MV-4-11 (cell line): ENCODE measurements around the gene TMEM151B.
A peak's percentile ranks its signal among the peaks of the same experiment; 100 is the strongest.

Experiments used
- DNase-seq: peaks from one replicate; lab custom pipeline; 2025; lab: John Stamatoyannopoulos, UW

TMEM151B gene

DNA sequence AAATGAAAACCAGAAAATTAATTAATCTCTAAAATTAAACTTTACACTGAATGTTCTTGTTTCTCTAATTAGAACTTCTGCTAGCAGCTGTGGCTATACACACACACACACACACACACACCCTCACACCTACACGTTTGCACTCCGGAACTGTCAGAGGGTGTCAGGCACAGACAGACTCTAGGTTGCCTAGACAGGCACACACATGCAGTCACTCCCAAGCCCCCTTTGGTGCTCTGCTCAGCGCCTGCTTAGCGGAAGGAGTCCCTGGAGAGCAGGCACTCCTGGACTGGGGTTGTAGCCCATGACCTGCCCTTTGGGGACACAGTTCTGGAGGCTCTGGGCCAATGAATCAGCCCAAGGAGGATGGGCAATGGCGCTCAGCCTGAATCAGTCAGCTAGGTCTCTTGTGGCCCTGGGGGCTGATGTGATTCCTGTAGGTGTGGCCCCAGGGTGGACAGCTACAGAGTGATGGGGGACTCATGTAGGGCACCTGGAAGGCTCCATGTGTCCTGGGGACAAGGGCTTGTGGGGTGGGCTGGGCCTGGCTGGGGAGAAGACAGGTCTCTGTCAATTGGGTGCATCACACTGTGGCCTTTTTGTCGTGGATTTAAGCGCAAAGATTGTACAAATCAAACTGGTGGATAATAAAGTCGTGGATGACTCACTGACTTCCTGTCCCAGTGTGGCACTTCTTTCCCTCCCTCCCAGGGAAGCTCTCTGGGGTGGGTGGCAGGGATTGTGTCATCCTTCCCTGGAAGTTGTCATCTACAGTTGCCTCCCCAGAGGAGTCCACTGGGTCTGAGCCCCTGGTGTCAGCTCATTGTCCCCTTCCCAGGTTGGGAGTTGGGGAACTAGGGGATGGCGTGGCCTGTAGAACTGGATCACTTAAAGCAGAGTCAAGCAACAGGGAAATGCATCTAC lies 8.8 kb downstream of the TMEM151B start:
- no peak for DNase-seq

DNA sequence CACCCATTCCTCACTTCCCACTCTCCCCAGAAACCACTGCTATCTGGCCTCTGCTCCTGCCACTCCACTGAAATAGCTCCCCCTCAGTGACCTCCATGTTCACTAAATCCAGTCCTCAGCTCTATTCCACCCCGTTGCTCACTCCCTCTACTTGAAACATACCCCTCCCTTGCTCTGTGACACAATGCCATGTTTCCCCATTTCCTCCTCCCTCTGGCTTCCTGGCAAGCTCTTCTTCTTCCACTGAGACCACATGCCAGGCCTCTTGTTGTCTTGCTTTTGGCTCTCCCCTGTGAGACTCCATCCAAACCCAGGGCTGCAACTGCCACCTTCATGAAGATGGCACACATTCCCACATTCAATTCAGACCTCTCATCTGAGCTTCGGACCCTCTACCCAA lies 13.9 kb downstream of the TMEM151B start:
- peak; percentile 25 for DNase-seq

DNA sequence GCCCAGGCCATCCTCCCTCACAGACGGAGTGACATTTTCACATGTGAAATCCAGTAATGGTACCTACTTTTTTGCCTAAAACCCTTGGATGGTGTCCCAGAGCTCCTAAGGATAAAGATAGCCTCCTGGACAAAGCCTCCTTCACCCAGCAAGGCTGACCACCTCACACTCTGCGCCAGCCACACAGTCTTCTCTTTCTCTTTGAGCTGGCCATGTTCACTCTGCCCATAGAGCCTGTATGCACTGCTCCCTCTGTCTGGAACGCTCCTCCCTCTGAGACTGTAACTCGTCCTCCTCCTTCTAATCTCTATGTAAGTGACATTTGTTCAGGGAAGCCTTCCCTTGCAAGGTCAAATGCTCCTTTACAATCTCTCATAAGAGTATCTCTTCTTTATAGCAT lies 14.6 kb downstream of the TMEM151B start:
- no peak for DNase-seq

DNA sequence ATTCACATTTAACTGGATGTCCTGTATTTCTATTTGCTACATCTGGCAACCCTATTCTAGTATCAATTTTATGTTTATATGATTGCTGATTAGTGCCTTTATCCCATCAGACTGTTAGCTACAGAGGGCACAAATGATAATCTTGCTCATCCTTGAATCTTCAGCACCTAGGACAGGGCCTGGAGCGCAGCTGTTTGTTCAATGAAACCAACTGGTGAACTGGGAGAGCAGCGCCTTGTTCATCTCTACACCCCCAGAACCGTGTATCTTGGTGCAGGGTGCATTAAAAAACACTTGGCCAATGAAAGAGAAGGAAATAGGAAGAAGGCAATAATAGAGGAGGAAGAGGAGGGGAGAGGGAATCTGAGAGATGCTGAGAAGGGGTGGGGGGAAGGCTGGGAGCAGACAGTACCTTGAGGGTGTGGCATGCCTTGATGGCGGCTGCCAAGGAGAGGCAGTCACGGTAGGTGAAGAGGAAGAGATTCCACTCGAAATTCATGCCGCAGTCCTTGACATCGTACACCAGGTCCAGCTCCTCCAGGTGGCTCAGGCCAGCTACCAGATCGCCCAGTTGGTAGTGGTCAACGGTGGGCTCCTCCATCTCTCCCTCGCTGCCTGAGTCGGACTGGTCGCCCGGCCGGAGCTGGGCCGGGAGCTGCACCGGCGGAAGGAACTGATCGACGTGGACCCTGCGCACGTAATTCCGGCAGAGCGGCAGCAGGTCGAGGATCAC lies 15.5 kb downstream of the TMEM151B start:
- DNase-seq, result no peak

DNA sequence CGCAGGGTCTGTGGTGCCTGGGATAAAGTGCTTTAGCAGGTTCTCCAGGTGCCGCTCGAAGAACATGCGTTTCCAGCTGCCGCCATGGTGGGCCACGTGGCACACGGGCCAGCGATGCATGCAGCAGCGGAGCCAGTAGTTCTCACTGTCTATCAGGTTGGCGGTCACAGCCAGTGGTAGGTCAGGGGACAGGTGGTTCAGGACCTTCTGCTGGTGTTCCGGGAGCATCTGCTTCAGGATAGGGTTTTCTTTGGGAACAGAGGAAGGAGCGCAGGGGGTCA lies 16.0 kb downstream of the TMEM151B start:
- no peak for DNase-seq

DNA sequence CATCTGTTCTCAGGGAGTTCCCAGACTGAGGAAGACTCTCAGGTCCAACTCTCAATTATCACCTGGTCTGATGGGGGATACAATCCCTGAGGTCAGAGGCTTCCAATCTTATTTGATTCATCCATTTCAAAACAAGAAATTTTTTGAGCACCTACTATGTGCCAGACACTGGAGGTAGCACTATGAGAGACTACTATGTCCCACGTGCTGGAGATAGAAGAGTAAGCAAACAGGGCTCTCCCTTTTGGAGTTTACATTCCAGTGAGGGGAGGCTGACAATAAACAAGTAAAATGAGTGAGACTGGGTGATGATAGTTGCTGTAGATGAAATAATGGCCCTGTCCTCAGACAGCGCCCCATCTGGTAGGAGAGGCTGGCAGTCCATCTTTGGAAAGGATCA lies 16.5 kb downstream of the TMEM151B start:
- DNase-seq, result no peak

DNA sequence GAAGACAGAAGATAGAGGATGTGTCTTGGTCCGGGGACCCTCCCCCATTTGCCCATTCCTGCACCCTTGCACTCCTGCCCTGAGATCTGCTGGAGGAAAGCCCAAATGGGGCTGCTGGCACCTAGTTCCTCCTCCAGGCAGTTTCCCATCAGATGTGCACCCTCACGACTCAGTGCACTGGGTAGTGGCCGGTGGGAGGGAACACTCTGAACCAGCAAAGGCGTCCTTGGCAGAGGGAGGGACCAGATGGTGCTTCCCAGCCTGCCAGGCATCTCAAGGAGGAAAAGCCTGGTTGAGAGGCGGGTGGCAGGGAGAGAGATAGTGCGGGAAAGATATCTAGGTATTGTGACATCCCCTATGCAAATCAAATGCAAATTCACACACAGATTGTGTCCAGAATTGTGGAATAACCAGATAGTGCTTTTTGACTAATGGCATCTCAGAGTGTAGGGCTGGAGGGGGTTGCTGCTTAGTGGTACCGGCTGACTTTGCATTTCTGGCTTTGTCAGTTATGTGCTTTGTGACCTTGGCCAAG lies 19.5 kb downstream of the TMEM151B start:
- no peak for DNase-seq

DNA sequence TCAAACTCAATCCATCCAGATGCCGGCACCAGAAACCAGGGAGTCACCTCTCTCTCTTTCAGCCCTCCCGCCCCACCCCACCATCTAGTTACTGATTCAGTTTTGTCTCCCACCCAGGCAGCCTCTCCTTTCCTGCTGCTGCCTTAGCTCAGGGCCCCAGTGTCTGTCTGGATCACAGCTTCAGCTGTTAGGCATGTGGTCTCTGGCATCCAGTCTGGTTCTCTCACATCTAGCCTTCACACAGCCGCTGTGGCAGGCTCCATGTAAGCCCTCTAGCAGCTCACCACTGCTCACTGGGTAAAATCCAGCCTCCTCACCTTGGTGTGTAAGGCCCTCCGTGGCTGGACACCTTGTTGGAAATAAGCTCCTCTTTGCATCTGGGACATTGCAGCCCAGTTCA lies 21.6 kb downstream of the TMEM151B start:
- no peak for DNase-seq

DNA sequence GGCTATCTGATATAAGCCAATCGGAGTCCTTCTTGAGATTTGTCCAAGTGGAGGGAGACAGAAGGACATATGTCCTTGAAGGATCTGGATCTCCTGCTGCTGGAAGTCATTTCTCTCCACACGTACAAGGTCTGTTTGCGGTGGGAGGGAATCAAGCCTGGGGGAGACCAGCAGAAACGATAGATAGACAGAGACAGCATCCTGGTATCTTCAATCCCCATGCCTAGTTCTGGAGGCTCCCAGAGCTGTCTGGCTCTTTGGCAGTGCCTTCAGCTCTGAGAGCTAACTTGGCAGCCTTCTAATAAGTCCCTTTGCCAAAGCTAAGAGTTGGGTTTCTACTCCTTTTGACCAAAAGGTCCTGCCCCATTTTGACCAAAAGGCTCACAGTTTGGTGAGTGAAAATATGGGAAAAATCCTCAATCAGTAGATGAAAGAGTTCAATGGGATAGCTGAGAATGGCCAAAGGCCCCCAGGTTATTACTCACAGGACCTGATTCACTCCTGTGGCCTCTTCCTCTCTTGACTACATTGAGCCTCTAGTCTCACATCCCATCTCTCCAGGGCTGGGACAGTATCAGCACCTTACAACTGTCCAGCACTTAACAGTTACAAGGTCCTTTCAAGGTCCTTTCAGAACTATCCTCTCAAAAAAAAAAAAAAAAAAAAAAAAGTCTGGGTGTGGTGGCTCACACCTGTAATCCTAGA lies 22.6 kb downstream of the TMEM151B start:
- no peak for DNase-seq

DNA sequence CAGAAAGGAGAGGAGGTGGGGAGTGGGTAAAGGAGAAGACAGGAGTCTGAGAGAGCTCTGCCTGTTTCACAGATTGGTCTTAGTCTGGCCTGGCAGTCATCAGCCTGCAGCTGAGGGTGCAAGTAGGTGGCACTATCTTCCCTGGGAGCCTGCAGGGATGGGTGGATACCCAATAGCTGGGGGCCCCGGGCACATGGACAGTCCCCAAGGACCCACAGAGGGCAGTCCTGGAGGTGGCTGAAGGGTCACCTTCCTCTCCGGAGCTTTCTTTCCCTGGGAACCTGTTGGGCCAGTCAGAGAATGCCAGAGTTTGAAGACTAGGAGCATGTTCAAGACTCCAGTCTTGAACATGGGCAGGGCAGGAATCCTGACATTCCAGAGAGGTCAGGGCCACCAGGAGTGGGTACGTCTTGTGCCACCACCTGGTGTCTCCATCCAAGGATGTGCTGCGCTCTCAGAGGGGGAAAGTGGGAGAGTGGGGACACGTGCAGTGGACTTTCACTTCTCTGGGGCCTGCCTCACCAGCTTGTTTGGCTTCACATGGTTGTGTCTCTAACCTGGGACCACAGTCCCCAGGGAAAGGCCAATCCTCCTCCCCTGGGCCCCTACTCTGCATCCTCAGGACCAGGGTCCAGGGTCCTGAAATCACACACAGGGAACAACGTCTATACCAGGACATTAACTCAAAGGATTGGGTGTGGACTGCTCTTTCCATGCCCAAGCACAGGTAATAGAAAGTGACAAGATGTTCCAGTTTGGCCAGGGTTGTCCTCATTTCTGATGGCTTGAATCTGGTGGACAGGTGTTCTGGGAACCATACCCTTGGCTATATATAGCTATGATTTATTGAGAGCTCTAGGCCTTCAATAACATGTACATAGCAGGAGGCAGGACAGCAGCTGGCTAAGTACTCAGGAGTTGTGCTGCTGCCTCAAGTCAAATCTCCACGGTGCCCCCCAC lies 24.9 kb downstream of the TMEM151B start:
- DNase-seq, result no peak

DNA sequence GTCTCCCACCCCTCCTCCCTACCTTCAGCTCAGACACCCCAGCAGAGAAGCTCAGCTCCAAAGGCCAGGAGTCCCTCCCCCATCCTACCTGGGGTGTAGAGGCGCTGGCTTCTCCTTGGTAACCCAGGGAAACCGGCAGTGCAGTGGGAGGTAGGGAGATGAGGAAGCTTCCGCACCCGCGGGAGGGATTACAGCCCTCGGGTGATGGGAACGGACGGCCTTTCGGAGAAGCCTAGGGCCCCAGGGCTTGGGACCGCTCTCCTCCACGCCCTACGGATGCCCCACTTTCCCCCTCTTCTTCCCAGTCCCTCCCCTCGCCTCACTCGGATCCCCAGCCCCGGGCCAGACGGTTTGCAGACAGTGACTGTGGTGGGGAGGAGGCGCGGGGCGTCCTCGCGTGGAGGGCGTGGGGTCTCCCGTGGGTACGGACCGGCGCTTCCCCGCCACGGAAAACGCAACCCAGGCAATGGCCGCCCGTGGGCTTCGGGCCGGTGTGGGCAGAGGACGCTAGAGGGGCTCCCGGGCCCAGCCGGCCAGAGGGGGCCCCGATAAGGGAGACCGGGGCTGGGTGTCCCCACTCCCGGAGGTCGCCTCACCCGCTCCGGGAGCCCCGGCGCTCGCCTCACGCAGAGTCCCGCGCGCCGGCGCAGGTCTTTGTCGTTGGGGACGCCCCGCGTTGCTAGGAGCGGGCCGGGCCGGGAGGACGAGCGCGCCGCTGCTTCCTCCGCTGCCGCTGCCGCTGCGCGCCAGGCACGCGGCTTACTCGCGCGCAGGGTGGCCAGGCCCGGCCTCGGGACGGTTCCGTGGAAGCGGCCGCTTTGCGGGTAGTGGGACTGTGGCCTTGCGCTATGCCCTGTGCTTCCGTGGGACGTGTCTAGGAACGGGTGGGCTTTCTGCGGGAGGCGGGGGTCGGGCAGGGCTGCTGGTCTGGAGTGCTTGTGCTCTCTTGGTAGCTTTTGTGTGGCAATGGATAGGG lies 27.1 kb downstream of the TMEM151B start:
- no peak for DNase-seq

DNA sequence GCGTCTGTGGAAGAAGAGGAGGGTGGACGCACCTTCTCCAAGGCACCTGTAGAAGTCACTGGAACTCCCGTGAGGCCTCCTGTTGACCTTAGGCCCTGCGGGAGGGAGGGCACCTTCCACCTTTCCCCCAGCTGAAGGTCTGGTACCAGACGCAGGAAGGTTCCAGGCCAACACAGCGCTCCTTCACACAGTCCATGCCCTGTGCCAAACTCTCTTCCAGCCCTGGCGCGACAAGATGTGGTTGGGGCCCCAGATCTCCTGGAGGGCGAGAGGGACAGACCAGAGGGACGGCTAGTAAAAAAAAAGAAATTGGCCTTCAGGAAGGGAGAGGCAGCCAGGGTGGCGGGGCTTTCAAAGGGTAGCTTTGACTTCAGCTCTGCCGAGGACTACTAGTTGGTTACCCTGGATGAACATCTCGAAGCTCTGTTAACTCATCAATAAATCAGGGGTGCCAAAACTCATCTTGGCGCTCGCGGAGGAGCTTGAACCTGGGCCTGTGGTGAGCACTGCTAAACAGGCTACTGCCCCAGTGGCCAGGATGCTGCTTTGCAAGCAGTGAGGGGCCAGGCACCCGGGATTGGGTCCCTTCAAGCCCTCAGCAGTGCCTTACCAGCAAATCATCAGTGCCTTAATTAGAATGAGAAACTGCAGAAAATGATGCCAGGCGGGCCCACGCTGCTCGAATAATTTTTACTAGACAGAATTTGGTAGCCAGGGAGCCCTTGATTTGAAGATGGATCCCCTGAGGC lies 28.0 kb downstream of the TMEM151B start:
- DNase-seq, result no peak

DNA sequence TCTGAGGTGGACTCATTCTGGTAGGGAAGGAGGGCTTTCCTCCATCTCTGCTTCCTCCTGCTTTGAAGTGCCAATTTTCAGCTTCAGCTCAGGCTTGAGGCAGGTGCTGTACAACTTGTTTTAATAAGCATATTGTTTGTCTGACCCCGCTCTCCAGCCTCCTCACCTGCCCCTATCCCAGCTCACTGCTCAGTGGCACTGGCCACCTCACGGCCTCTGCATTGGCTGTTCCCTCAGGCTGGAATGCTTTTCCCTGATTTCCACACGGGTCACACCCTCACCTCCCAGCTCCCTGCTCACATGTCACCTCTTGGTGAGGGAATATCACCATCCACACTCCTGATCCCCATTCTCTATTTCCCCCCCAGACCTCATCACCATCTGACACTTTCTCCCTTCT lies 28.6 kb downstream of the TMEM151B start:
- DNase-seq, result no peak

DNA sequence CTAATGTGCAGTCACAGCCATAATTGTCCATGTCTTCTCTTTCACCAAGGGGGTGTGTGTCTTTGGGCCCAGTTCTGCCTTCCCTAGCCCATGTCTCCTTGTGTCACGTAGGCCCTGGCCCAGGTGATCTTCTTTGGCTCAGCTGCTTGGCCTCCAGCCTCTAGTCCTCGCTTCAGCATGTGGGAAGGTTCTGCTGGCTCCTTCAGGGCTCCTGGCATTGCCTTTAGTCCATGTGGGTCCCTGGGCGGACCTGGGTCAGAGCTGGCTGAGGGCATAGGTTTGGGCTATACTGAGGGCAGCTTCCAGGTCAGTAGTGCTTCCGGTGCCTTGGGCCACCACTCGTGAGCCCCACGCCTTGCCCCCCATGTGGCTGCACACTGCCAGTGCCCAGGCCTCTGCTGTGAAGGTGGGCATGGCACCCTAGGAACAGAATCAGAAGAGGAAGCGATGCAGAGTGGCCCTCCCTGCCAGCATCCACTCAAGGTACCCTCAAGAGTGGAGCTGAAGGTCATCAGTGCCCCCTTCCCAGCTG lies 30.1 kb downstream of the TMEM151B start:
- DNase-seq, result no peak

DNA sequence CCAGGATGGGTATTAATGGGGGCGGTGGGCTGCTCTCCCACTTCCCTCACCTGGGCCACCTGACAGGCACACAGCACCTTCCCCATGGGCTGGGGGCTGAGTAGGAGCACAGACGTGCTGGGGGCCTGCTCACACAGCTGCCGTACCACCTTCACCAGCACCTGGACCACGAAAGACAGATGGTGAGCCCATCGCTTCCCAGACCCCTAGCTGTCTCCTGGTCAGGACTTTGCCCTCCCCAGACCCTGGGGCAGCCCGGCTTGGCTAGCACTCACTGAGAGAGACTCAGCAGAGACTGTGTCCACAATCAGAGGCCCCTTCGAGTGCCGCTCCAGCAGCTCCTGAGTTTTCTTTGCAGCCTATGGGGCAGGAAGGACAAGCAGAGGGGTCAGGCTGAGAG lies 30.9 kb downstream of the TMEM151B start:
- DNase-seq, result no peak

DNA sequence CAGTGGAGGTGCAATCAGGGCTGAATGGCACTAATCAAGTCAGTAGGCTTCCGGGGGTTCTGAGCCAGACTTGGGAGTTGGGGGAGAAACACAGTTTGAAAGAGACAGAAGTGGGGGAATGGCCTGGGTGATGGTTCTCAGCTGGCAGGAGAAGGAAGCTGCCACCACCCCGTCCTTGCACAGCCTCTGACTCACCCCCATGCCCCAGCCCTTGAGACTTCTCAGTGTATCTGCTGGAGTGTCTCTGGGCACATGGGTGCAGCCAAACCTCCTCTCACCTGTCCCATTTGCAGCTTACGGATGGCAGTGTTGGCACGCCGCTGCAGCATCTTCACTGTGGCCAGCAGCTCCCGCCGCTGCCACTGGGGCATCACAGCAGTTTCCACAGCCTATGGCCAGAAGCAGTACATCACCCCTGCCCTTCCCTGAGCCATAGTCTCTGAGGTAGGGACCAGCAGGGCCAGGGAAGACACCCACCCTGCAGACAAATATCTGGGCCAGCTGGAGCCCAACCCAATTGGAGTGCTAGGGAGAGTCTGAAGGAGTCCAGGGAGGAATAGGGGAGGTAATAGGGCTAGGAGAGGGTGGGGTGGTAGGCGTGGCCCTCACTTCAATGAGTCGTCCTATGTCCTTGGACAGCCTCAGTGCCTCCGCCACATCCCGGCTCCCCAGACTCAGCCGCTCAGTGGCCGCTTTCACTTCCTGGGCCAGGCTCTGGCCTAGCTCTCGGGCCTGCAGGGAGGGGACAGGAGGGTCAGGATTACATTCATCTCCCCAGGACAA lies 31.7 kb downstream of the TMEM151B start:
- no peak for DNase-seq

DNA sequence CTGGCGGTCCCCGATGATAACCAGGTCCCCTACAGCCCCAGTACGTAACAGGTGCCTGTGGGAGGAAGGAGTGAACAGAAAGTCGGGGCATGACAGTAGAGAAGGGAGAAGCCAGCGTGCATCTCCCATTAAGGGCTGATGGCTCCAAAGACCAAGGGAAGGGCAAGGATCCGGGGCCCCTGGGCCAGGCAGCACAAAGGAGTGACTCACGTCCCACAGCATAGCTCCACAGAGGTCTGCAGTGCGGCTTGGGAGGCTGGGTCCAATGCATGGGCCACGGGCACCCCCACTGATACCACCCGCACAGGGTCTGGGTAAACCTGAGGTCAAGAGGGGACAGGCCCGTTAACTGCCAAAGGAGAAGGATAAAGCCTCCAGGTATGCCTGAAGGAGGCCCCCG lies 32.6 kb downstream of the TMEM151B start:
- no peak for DNase-seq

DNA sequence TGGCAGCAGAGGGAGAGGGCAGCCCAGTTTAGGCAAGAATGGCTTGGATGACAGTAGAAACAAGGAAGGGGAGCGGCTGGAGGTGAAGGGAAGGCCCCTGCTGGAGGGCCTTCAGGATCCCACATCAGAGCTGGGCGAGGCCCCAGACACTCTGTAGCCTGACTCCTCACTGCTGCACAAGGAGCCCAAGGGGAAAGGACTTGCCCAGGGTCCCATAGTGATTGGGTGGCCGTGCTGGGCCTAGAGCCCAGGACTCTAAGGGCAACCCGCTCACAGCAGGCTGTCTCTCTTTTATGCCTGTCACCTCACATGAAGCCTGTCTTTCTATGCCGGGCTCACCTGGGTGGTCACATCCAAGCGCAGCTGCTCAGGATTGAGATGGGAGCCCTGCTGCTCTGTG lies 33.6 kb downstream of the TMEM151B start:
- no peak for DNase-seq
